ENCODE measurements around the gene HTR7. TPM values are rescaled to one million over a fixed set of nuclear protein-coding genes. Genes with fewer than 3 reads are reported as not detected.

HTR7 gene
- total RNA-seq, 1 donor from 2014 or later, result 2.3 TPM

DNA sequence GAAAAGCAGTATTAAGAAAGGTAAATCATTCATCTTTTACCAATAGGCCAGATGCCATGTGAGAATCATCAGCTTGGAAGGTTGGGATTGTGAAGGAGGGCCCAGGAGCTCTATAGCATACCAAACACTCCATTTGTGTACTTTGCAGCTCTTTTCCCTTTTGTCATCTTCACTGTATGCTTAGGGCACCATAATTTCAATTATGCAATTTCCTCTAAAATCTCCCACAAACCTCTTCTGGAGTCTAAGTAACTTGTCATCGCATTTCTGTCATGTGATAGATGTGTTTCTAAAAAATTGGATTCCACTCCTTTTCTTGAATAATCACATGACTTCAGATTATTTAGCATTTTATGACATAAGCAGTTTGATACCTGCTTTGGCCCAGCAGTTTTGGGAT lies 31.8 kb upstream of the HTR7 start:
- H3K4me3 Mint-ChIP-seq, result no peak overlapping the region
- H3K36me3 Mint-ChIP-seq, result peaks cover 33% of the 10 kb centered on the region
- no peaks in the 10 kb centered on the region for H3K9me3 Mint-ChIP-seq
- no peaks in the 10 kb centered on the region for H3K27me3 Mint-ChIP-seq
- no peaks in the 10 kb centered on the region for H3K4me1 Mint-ChIP-seq (ENCODE audit: unreplicated experiment)
- TF ChIP-seq, protein P1, sequence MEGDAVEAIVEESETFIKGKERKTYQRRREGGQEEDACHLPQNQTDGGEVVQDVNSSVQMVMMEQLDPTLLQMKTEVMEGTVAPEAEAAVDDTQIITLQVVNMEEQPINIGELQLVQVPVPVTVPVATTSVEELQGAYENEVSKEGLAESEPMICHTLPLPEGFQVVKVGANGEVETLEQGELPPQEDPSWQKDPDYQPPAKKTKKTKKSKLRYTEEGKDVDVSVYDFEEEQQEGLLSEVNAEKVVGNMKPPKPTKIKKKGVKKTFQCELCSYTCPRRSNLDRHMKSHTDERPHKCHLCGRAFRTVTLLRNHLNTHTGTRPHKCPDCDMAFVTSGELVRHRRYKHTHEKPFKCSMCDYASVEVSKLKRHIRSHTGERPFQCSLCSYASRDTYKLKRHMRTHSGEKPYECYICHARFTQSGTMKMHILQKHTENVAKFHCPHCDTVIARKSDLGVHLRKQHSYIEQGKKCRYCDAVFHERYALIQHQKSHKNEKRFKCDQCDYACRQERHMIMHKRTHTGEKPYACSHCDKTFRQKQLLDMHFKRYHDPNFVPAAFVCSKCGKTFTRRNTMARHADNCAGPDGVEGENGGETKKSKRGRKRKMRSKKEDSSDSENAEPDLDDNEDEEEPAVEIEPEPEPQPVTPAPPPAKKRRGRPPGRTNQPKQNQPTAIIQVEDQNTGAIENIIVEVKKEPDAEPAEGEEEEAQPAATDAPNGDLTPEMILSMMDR (conservative IDR thresholded peaks at IDR 0.05), result no peak
- no peak for DNase-seq (ENCODE audit: extremely low spot score, unreplicated experiment)
- H3K27ac Mint-ChIP-seq, result no peak overlapping the region

GRCh38 chr10:90888387-90888786 lies 30.5 kb upstream of the HTR7 start:
- Mint-ChIP-seq H3K4me1 (ENCODE audit: unreplicated experiment) (no peaks in the 10 kb centered on the region), H3K36me3 (peaks cover 33% of the 10 kb centered on the region), H3K27ac (no peak overlapping the region), H3K27me3 (no peaks in the 10 kb centered on the region), H3K9me3 (no peaks in the 10 kb centered on the region), H3K4me3 (no peak overlapping the region)
- DNase-seq (ENCODE audit: extremely low spot score, unreplicated experiment), result no peak
- TF ChIP-seq, protein P1 (conservative IDR thresholded peaks at IDR 0.05), result no peak

- H3K36me3 Mint-ChIP-seq, result peaks cover 34% of the 10 kb centered on the region
- H3K27ac Mint-ChIP-seq, result no peak overlapping the region
- H3K4me3 Mint-ChIP-seq, result no peak overlapping the region
- no peaks in the 10 kb centered on the region for H3K9me3 Mint-ChIP-seq
- TF ChIP-seq, protein P1 (conservative IDR thresholded peaks at IDR 0.05), result no peak
- no peaks in the 10 kb centered on the region for H3K4me1 Mint-ChIP-seq (ENCODE audit: unreplicated experiment)
- H3K27me3 Mint-ChIP-seq, result no peaks in the 10 kb centered on the region
- DNase-seq (ENCODE audit: extremely low spot score, unreplicated experiment), result no peak
Measured at GRCh38 chr10:90887555-90887954, 29.7 kb upstream of the HTR7 start.

DNA sequence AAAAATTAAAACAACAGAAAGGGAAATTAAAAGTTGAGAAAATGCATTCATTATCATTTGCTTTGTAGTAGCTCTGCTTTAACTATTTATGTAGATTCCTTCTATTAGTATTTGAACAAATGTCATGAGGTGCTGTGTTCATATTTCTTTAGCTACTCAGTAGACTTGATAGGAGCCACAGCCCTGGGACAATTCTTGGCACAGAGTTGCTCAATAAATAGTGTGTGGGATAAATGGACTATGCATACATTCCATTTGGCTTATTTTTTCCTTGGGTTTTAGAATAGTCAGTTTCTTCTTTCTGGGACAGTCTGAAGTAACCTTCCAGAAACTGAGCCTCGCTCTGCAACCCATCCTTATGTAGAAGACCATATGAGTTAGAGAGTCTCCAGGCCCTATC lies 27.3 kb upstream of the HTR7 start:
- Mint-ChIP-seq H3K27ac (no peak overlapping the region), H3K4me1 (ENCODE audit: unreplicated experiment) (no peaks in the 10 kb centered on the region), H3K36me3 (peaks cover 26% of the 10 kb centered on the region), H3K27me3 (no peaks in the 10 kb centered on the region), H3K4me3 (no peak overlapping the region), H3K9me3 (no peaks in the 10 kb centered on the region)
- no peak for DNase-seq (ENCODE audit: extremely low spot score, unreplicated experiment)
- TF ChIP-seq, protein P1 (conservative IDR thresholded peaks at IDR 0.05), result no peak

GRCh38 chr10:90884431-90884830 lies 26.6 kb upstream of the HTR7 start:
- Mint-ChIP-seq H3K4me3 (no peak overlapping the region), H3K27me3 (no peaks in the 10 kb centered on the region), H3K36me3 (peaks cover 26% of the 10 kb centered on the region), H3K9me3 (no peaks in the 10 kb centered on the region), H3K27ac (no peak overlapping the region), H3K4me1 (ENCODE audit: unreplicated experiment) (no peaks in the 10 kb centered on the region)
- TF ChIP-seq, protein P1 (conservative IDR thresholded peaks at IDR 0.05), result no peak
- no peak for DNase-seq (ENCODE audit: extremely low spot score, unreplicated experiment)
